WTC11 (cell line): Measurements from ENCODE around the gene EDN1.

Experiments
- ATF2 ChIP-seq: sonication (generic); formaldehyde crosslinking; IDR thresholded peaks from 2 replicates; pipeline ENCODE4 v1.8.1; 2022; ENCODE audit warnings: low read depth, missing genetic modification reagents, borderline replicate concordance
- ATF3 ChIP-seq: sonication (generic); formaldehyde crosslinking; conservative IDR thresholded peaks from 2 replicates; pipeline ENCODE4 v1.8.1; 2022; ENCODE audit warnings: mild to moderate bottlenecking, missing genetic modification reagents
- CBFB ChIP-seq: sonication (generic); formaldehyde crosslinking; IDR thresholded peaks from 2 replicates; pipeline ENCODE4 v1.8.1; 2022; ENCODE audit warnings: mild to moderate bottlenecking, low read depth, missing genetic modification reagents
- CREM ChIP-seq: sonication (generic); formaldehyde crosslinking; IDR thresholded peaks from 2 replicates; pipeline ENCODE4 v1.8.1; 2022; ENCODE audit warnings: mild to moderate bottlenecking, missing genetic modification reagents, moderate library complexity
- CTCF ChIP-seq: fragments of 200-600 bp; IDR thresholded peaks from 2 replicates; pipeline ENCODE4 v1.8.0; 2022; ENCODE audit warnings: antibody characterized with exemption
- ELF4 ChIP-seq: sonication (generic); formaldehyde crosslinking; IDR thresholded peaks from 2 replicates; pipeline ENCODE4 v1.8.1; 2022; ENCODE audit warnings: low read depth, mild to moderate bottlenecking, moderate library complexity, missing genetic modification reagents
- IRF1 ChIP-seq: sonication (generic); formaldehyde crosslinking; IDR thresholded peaks from 2 replicates; pipeline ENCODE4 v1.8.0; 2023; ENCODE audit warnings: missing genetic modification reagents
- JUN ChIP-seq: sonication (generic); formaldehyde crosslinking; IDR thresholded peaks from 2 replicates; pipeline ENCODE4 v1.8.0; 2023; ENCODE audit warnings: mild to moderate bottlenecking, missing genetic modification reagents
- MAX ChIP-seq: sonication (generic); formaldehyde crosslinking; IDR thresholded peaks from 2 replicates; pipeline ENCODE4 v1.8.0; 2022; ENCODE audit warnings: mild to moderate bottlenecking, missing genetic modification reagents
- NFYB ChIP-seq: sonication (generic); formaldehyde crosslinking; conservative IDR thresholded peaks from 2 replicates; pipeline ENCODE4 v1.8.0; 2022; ENCODE audit warnings: low read depth, missing genetic modification reagents
- TEAD1 ChIP-seq: sonication (generic); formaldehyde crosslinking; IDR thresholded peaks from 2 replicates; pipeline ENCODE4 v1.8.0; 2022; ENCODE audit warnings: mild to moderate bottlenecking, missing genetic modification reagents
- TP53 ChIP-seq: sonication (generic); formaldehyde crosslinking; IDR thresholded peaks from 2 replicates; pipeline ENCODE4 v1.8.1; 2023; ENCODE audit warnings: mild to moderate bottlenecking, missing genetic modification reagents
- ZNF281 ChIP-seq: sonication (generic); formaldehyde crosslinking; IDR thresholded peaks from 2 replicates; pipeline ENCODE4 v1.8.0; 2023; ENCODE audit warnings: mild to moderate bottlenecking, missing genetic modification reagents

GRCh38 chr6:12309070-12309469 lies 18.9 kb downstream of the EDN1 start:
- TF ChIP-seq CBFB (CRISPR knock-in tag) (no peak), MAX (CRISPR knock-in tag) (no peak), TEAD1 (CRISPR knock-in tag) (no peak), ATF3 (CRISPR knock-in tag) (no peak), JUN (CRISPR knock-in tag) (no peak), IRF1 (CRISPR knock-in tag) (no peak), CTCF (no peak), ZNF281 (CRISPR knock-in tag) (no peak), CREM (CRISPR knock-in tag) (no peak), ATF2 (CRISPR knock-in tag) (no peak), ELF4 (CRISPR knock-in tag) (no peak), NFYB (CRISPR knock-in tag) (no peak), TP53 (no peak)
